Right atrium auricular region (tissue), 2 donors: ENCODE data around the gene INPP4B. TPM values are rescaled to one million over a fixed set of nuclear protein-coding genes. Genes with fewer than 3 reads are reported as not detected.

Source experiments
- DNase-seq: peaks from one replicate; pipeline ENCODE4 v3.0.0-alpha.2; 2019; ENCODE audit warnings: low spot score
- H3K27ac ChIP-seq, 2 donors: fragments of 200-600 bp; sonication (generic); 1 replicate in 1 of 2; 2 replicates in 1 of 2; pipeline ENCODE4 v1.5.1; 2016 to 2019
- H3K27me3 ChIP-seq, 2 donors: fragments of 200-600 bp; sonication (generic); one replicate each; pipeline versions ENCODE4 v1.5.1 to v1.6.0; 2017 to 2019
- H3K36me3 ChIP-seq: fragments of 200-600 bp; sonication (generic); one replicate; pipeline ENCODE4 v1.5.1; 2016
- H3K4me1 ChIP-seq, 2 donors: fragments of 200-600 bp; sonication (generic); one replicate each; pipeline versions ENCODE4 v1.5.1 to v1.6.0; 2017 to 2019
- H3K4me3 ChIP-seq, 2 donors: fragments of 200-600 bp; sonication (generic); 1 replicate in 1 of 2; 2 replicates in 1 of 2; pipeline ENCODE4 v1.5.1; 2017 to 2019; ENCODE audit warnings: mild to moderate bottlenecking in 1 of 2, moderate library complexity in 1 of 2
- H3K9me3 ChIP-seq, 2 donors: fragments of 200-600 bp; sonication (generic); one replicate each; pipeline ENCODE4 v1.5.1; 2019
- CTCF ChIP-seq, 2 donors: fragments of 200-600 bp; sonication (generic); IDR thresholded peaks; one replicate each; pipeline ENCODE4 v1.5.1; 2019; ENCODE audit warnings: antibody characterized with exemption in 2 of 2
- total RNA-seq, 2 donors: library from RNA; depleted of rRNA; stranded (reverse); fragments of >200 nt; gene quantifications; one replicate each; pipeline ENCODE4 v1.1.0, GENCODE V29; 2016

Gene INPP4B
- total RNA-seq, 2 donors from 2014 or later = 14.8 to 15.3 TPM

- TF ChIP-seq CTCF (IDR thresholded peaks at IDR 0.05) = no peak
- Histone ChIP-seq H3K36me3 (no peaks in the 10 kb centered on the region), H3K9me3 (no peaks in the 10 kb centered on the region), H3K4me3 (no peak overlapping the region), H3K4me1 (peaks cover 0 to 16% of the 10 kb centered on the region in 2 donors), H3K27me3 (no peaks in the 10 kb centered on the region), H3K27ac (no peak overlapping the region)
- no peak for DNase-seq
These were observed 516.8 kb downstream of the INPP4B start for GRCh38 chr4:142329313-142329712.

- Histone ChIP-seq H3K4me3 (no peak overlapping the region), H3K36me3 (no peaks in the 10 kb centered on the region), H3K27ac (no peak overlapping the region), H3K9me3 (no peaks in the 10 kb centered on the region), H3K27me3 (no peaks in the 10 kb centered on the region), H3K4me1 (peaks cover 0 to 8% of the 10 kb centered on the region in 2 donors)
- DNase-seq = no peak
- TF ChIP-seq CTCF (IDR thresholded peaks at IDR 0.05) = no peak
These were observed 519.9 kb downstream of the INPP4B start for GRCh38 chr4:142326181-142326580.

GRCh38 chr4:142324572-142324971, 521.5 kb downstream of the INPP4B start:
- TF ChIP-seq CTCF (IDR thresholded peaks at IDR 0.05) = no peak
- Histone ChIP-seq H3K4me3 (no peak overlapping the region), H3K27ac (no peak overlapping the region), H3K27me3 (no peaks in the 10 kb centered on the region), H3K4me1 (no peaks in the 10 kb centered on the region), H3K36me3 (no peaks in the 10 kb centered on the region), H3K9me3 (no peaks in the 10 kb centered on the region)
- no peak for DNase-seq

GRCh38 chr4:142322996-142323395, 523.1 kb downstream of the INPP4B start:
- no peak for TF ChIP-seq CTCF (IDR thresholded peaks at IDR 0.05)
- no peaks in the 10 kb centered on the region for H3K4me1 ChIP-seq
- no peak overlapping the region for H3K4me3 ChIP-seq
- no peaks in the 10 kb centered on the region for H3K36me3 ChIP-seq
- no peak for DNase-seq
- no peaks in the 10 kb centered on the region for H3K27me3 ChIP-seq
- no peak overlapping the region for H3K27ac ChIP-seq
- H3K9me3 ChIP-seq = no peaks in the 10 kb centered on the region

- no peak overlapping the region for H3K4me3 ChIP-seq
- no peaks in the 10 kb centered on the region for H3K27me3 ChIP-seq
- no peak for TF ChIP-seq CTCF (IDR thresholded peaks at IDR 0.05)
- DNase-seq = no peak
- no peak overlapping the region for H3K27ac ChIP-seq
- H3K9me3 ChIP-seq = no peaks in the 10 kb centered on the region
- peaks cover 0 to 10% of the 10 kb centered on the region in 2 donors for H3K4me1 ChIP-seq
- no peaks in the 10 kb centered on the region for H3K36me3 ChIP-seq
These were observed 527.8 kb downstream of the INPP4B start for GRCh38 chr4:142318280-142318679.

GRCh38 chr4:142316913-142317312, 529.2 kb downstream of the INPP4B start:
- Histone ChIP-seq H3K4me3 (no peak overlapping the region), H3K27ac (no peak overlapping the region), H3K4me1 (peaks cover 0 to 10% of the 10 kb centered on the region in 2 donors), H3K36me3 (no peaks in the 10 kb centered on the region), H3K27me3 (no peaks in the 10 kb centered on the region), H3K9me3 (no peaks in the 10 kb centered on the region)
- no peak for DNase-seq
- no peak for TF ChIP-seq CTCF (IDR thresholded peaks at IDR 0.05)
